DOHH2 (cell line): Measurements from ENCODE around the gene USP10.

Experiments used
- H3F3A ChIP-seq: fragments of 200-600 bp; sonication (generic), shearing (Covaris generic); 2 replicates; pipeline ENCODE4 v1.6.0; 2016; ENCODE audit warnings: antibody characterized with exemption, mild to moderate bottlenecking; ENCODE audit not compliant: control insufficient read depth, insufficient read depth
- H3K27ac ChIP-seq: fragments of 200-600 bp; sonication (generic); 2 replicates; pipeline ENCODE4 v1.5.1; 2014; ENCODE audit warnings: low read depth, mild to moderate bottlenecking, low read length, moderate library complexity
- H3K27me3 ChIP-seq: fragments of 200-600 bp; sonication (generic); 2 replicates; pipeline ENCODE4 v1.6.1; 2014; ENCODE audit warnings: mild to moderate bottlenecking, low read length, mixed read lengths; ENCODE audit not compliant: control insufficient read depth
- H3K36me3 ChIP-seq: fragments of 200-600 bp; sonication (generic); 2 replicates; pipeline ENCODE4 v1.6.1; 2014; ENCODE audit warnings: mild to moderate bottlenecking, low read length, moderate library complexity, mixed read lengths; ENCODE audit not compliant: control insufficient read depth
- H3K4me1 ChIP-seq: fragments of 200-600 bp; sonication (generic); 2 replicates; pipeline ENCODE4 v1.6.1; 2014; ENCODE audit warnings: mild to moderate bottlenecking, low read length, mixed read lengths; ENCODE audit not compliant: control insufficient read depth
- H3K4me2 ChIP-seq: fragments of 200-600 bp; sonication (generic); 2 replicates; pipeline ENCODE4 v1.6.0; 2014; ENCODE audit warnings: mild to moderate bottlenecking, low read length, moderate library complexity
- H3K4me3 ChIP-seq: fragments of 200-600 bp; sonication (generic); 2 replicates; pipeline ENCODE4 v1.5.1; 2014; ENCODE audit warnings: mild to moderate bottlenecking, low read length, mixed read lengths
- H3K79me2 ChIP-seq: fragments of 200-600 bp; sonication (generic); 2 replicates; pipeline ENCODE4 v1.6.1; 2014; ENCODE audit warnings: mild to moderate bottlenecking, low read length, mixed read lengths; ENCODE audit not compliant: control insufficient read depth
- H3K9me2 ChIP-seq: fragments of 200-600 bp; sonication (generic); replicated peaks from 2 replicates; pipeline ENCODE4 v1.6.1; 2014; ENCODE audit warnings: mild to moderate bottlenecking, low read length, mixed read lengths; ENCODE audit not compliant: control insufficient read depth
- H3K9me3 ChIP-seq: fragments of 200-600 bp; sonication (generic); 2 replicates; pipeline ENCODE4 v1.6.1; 2014; ENCODE audit warnings: antibody characterized with exemption, low read length, mixed read lengths; ENCODE audit not compliant: control insufficient read depth, insufficient read depth
- H4K20me1 ChIP-seq: fragments of 200-600 bp; sonication (generic); 2 replicates; pipeline ENCODE4 v1.6.0; 2014; ENCODE audit warnings: low read depth, mild to moderate bottlenecking, antibody characterized with exemption, low read length, moderate library complexity; ENCODE audit not compliant: control insufficient read depth, insufficient read depth
- EZH2phosphoT487 ChIP-seq: fragments of 200-600 bp; sonication (generic); IDR thresholded peaks from 2 replicates; pipeline ENCODE4 v1.6.1; 2017; ENCODE audit warnings: borderline replicate concordance, mild to moderate bottlenecking, antibody characterized with exemption, low read length, moderate library complexity, mixed read lengths
- TF ChIP-seq, protein P1 (sequence below): fragments of 200-600 bp; sonication (generic); IDR thresholded peaks from one replicate; pipeline ENCODE4 v1.5.1; 2014; ENCODE audit warnings: antibody characterized with exemption, mild to moderate bottlenecking, low read depth, low read length; ENCODE audit not compliant: poor library complexity, severe bottlenecking

The USP10 gene

GRCh38 chr16:84780063-84780462 lies 80.3 kb downstream of the USP10 start:
- H3K4me1 ChIP-seq, result no peaks in the 10 kb centered on the region
- H3K27ac ChIP-seq, result no peak overlapping the region
- H3K9me2 ChIP-seq, result no peaks in the 10 kb centered on the region
- no peak overlapping the region for H3K4me2 ChIP-seq
- H3K36me3 ChIP-seq, result peaks cover 56% of the 10 kb centered on the region
- H3K27me3 ChIP-seq, result no peaks in the 10 kb centered on the region
- no peaks in the 10 kb centered on the region for H4K20me1 ChIP-seq
- H3F3A ChIP-seq, result no peaks in the 10 kb centered on the region; the same call in 1 of the 2 replicates
- H3K79me2 ChIP-seq, result no peaks in the 10 kb centered on the region
- H3K4me3 ChIP-seq, result no peak overlapping the region
- TF ChIP-seq, protein P1, sequence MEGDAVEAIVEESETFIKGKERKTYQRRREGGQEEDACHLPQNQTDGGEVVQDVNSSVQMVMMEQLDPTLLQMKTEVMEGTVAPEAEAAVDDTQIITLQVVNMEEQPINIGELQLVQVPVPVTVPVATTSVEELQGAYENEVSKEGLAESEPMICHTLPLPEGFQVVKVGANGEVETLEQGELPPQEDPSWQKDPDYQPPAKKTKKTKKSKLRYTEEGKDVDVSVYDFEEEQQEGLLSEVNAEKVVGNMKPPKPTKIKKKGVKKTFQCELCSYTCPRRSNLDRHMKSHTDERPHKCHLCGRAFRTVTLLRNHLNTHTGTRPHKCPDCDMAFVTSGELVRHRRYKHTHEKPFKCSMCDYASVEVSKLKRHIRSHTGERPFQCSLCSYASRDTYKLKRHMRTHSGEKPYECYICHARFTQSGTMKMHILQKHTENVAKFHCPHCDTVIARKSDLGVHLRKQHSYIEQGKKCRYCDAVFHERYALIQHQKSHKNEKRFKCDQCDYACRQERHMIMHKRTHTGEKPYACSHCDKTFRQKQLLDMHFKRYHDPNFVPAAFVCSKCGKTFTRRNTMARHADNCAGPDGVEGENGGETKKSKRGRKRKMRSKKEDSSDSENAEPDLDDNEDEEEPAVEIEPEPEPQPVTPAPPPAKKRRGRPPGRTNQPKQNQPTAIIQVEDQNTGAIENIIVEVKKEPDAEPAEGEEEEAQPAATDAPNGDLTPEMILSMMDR, result no peak
- no peak for TF ChIP-seq EZH2phosphoT487
- H3K9me3 ChIP-seq, result no peaks in the 10 kb centered on the region

- Histone ChIP-seq H3K4me1 (no peaks in the 10 kb centered on the region), H3K27me3 (no peaks in the 10 kb centered on the region), H3K9me3 (no peaks in the 10 kb centered on the region), H3K4me3 (no peak overlapping the region), H3K27ac (no peak overlapping the region), H3K9me2 (no peaks in the 10 kb centered on the region), H3F3A (no peaks in the 10 kb centered on the region; the same call in 1 of the 2 replicates), H3K36me3 (peaks cover 50% of the 10 kb centered on the region), H4K20me1 (no peaks in the 10 kb centered on the region), H3K79me2 (no peaks in the 10 kb centered on the region), H3K4me2 (no peak overlapping the region)
- TF ChIP-seq EZH2phosphoT487, result no peak
- TF ChIP-seq, protein P1, result no peak
Measured at GRCh38 chr16:84780544-84781376, 81.0 kb downstream of the USP10 start.

- Histone ChIP-seq H4K20me1 (no peaks in the 10 kb centered on the region), H3K4me3 (no peak overlapping the region), H3K9me2 (no peaks in the 10 kb centered on the region), H3K27ac (no peak overlapping the region), H3K4me2 (no peak overlapping the region), H3K36me3 (peaks cover 29% of the 10 kb centered on the region), H3F3A (no peaks in the 10 kb centered on the region; the same call in 1 of the 2 replicates), H3K27me3 (no peaks in the 10 kb centered on the region), H3K79me2 (no peaks in the 10 kb centered on the region), H3K9me3 (no peaks in the 10 kb centered on the region), H3K4me1 (no peaks in the 10 kb centered on the region)
- TF ChIP-seq, protein P1, result no peak
- no peak for TF ChIP-seq EZH2phosphoT487
Measured at GRCh38 chr16:84782846-84783245, 83.0 kb downstream of the USP10 start.
